Measurements from ENCODE around the gene FBP1.

The FBP1 gene

GRCh38 chr9:94639061-94639998, at the start of gene FBP1:
FBP1 (minus strand) TSS chr9:94639518; CDS start chr9:94639310, 208 bp downstream.
- TF ChIP-seq, protein P1, sequence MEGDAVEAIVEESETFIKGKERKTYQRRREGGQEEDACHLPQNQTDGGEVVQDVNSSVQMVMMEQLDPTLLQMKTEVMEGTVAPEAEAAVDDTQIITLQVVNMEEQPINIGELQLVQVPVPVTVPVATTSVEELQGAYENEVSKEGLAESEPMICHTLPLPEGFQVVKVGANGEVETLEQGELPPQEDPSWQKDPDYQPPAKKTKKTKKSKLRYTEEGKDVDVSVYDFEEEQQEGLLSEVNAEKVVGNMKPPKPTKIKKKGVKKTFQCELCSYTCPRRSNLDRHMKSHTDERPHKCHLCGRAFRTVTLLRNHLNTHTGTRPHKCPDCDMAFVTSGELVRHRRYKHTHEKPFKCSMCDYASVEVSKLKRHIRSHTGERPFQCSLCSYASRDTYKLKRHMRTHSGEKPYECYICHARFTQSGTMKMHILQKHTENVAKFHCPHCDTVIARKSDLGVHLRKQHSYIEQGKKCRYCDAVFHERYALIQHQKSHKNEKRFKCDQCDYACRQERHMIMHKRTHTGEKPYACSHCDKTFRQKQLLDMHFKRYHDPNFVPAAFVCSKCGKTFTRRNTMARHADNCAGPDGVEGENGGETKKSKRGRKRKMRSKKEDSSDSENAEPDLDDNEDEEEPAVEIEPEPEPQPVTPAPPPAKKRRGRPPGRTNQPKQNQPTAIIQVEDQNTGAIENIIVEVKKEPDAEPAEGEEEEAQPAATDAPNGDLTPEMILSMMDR (IDR thresholded peaks at IDR 0.05; ENCODE audit: control insufficient read depth, extremely low read depth, insufficient read depth), result no peak
- no peak for DNase-seq (ENCODE audit: low read depth)
- no peak within 1 kb of the TSS for H3K4me3 ChIP-seq (ENCODE audit: low read depth, low read length)

DNA sequence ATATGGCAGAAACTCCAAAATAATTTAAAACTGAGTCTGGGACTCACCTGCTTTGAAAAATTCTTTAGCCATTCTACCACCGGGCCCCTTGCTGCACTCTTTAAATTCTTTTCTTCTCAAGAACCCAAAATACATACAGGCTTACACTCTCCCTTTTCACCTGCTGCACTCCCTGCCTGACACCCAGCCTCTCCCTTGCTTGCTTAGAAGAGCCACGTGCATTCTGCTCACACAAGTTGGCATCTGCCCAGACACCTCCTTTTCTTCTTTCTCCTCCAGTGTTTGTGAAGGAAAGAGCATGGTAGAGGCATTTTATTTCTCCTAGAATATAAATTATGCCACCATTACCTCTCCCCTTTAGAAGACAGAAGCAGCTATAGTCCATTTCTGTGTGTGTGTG, 48.1 kb upstream of the FBP1 start:
- no peak overlapping the region for H3K4me3 ChIP-seq (ENCODE audit: low read depth, low read length)
- TF ChIP-seq, protein P1 (IDR thresholded peaks at IDR 0.05; ENCODE audit: control insufficient read depth, extremely low read depth, insufficient read depth), result no peak
- DNase-seq (ENCODE audit: low read depth), result no peak

- DNase-seq (ENCODE audit: low read depth), result no peak
- H3K4me3 ChIP-seq (ENCODE audit: low read depth, low read length), result no peak overlapping the region
- TF ChIP-seq, protein P1 (IDR thresholded peaks at IDR 0.05; ENCODE audit: control insufficient read depth, extremely low read depth, insufficient read depth), result no peak
Measured at GRCh38 chr9:94685359-94685758, 46.0 kb upstream of the FBP1 start.

- TF ChIP-seq, protein P1 (IDR thresholded peaks at IDR 0.05; ENCODE audit: control insufficient read depth, extremely low read depth, insufficient read depth), result peak; percentile 81
- no peak overlapping the region for H3K4me3 ChIP-seq (ENCODE audit: low read depth, low read length)
- no peak for DNase-seq (ENCODE audit: low read depth)
Measured at GRCh38 chr9:94681508-94681907, 42.2 kb upstream of the FBP1 start.

GRCh38 chr9:94680621-94681020, 41.3 kb upstream of the FBP1 start:
- DNase-seq (ENCODE audit: low read depth), result no peak
- no peak overlapping the region for H3K4me3 ChIP-seq (ENCODE audit: low read depth, low read length)
- TF ChIP-seq, protein P1 (IDR thresholded peaks at IDR 0.05; ENCODE audit: control insufficient read depth, extremely low read depth, insufficient read depth), result no peak

- no peak overlapping the region for H3K4me3 ChIP-seq (ENCODE audit: low read depth, low read length)
- TF ChIP-seq, protein P1 (IDR thresholded peaks at IDR 0.05; ENCODE audit: control insufficient read depth, extremely low read depth, insufficient read depth), result no peak
- no peak for DNase-seq (ENCODE audit: low read depth)
Measured at GRCh38 chr9:94680020-94680419, 40.7 kb upstream of the FBP1 start.
